Hematopoietic multipotent progenitor cell (in vitro differentiated cells): Measurements from ENCODE around the gene ELF3. TPM values are rescaled to one million over a fixed set of nuclear protein-coding genes. Genes with fewer than 3 reads are reported as not detected.
"Not testable (repeated sequence)": the region's sequence is repeated elsewhere in the genome, so short reads cannot be mapped to it uniquely, and the experiment has no call there.

Experiments
- DNase-seq, 3 donors: peaks; one replicate each; pipeline ENCODE4 v3.0.0-alpha.2; 2011 to 2015; ENCODE audit warnings: low read depth in 2 of 3, low spot score in 2 of 3
- total RNA-seq: library from RNA; depleted of rRNA; stranded (reverse); fragments of >200 nt; gene quantifications from one replicate; pipeline ENCODE4 v1.2.3, GENCODE V29; 2012

The ELF3 gene
- total RNA-seq, 1 donor, result 1.3 TPM

- DNase-seq, result no peak
Observed at GRCh38 chr1:202034149-202034682, 23.8 kb downstream of the ELF3 start.

GRCh38 chr1:202034683-202035462, 24.5 kb downstream of the ELF3 start:
- DNase-seq, result no peak

- no peak for DNase-seq
Observed at GRCh38 chr1:202036595-202037387, 26.4 kb downstream of the ELF3 start.

- DNase-seq, result no peak
Observed at GRCh38 chr1:202037706-202038296, 27.4 kb downstream of the ELF3 start.

GRCh38 chr1:202038688-202039346, 28.4 kb downstream of the ELF3 start:
- DNase-seq, result no peak

- DNase-seq, result no peak
Observed at GRCh38 chr1:202045705-202046104, 35.3 kb downstream of the ELF3 start.

- no peak for DNase-seq
Observed at GRCh38 chr1:202046227-202046626, 35.8 kb downstream of the ELF3 start.

- DNase-seq, result no peak
Observed at GRCh38 chr1:202046748-202047708, 36.6 kb downstream of the ELF3 start.

- no peak for DNase-seq
Observed at GRCh38 chr1:202047977-202048376, 37.6 kb downstream of the ELF3 start.

GRCh38 chr1:202049129-202049528, 38.7 kb downstream of the ELF3 start:
- no peak for DNase-seq

- no peak for DNase-seq
Observed at GRCh38 chr1:202054094-202054493, 43.7 kb downstream of the ELF3 start.

- not testable (repeated sequence) for DNase-seq
Observed at GRCh38 chr1:202054673-202055072, 44.3 kb downstream of the ELF3 start.

- no peak for DNase-seq
Observed at GRCh38 chr1:202056644-202057334, 46.4 kb downstream of the ELF3 start.

GRCh38 chr1:202057335-202057704, 46.9 kb downstream of the ELF3 start:
- not testable (repeated sequence) for DNase-seq

- no peak for DNase-seq
Observed at GRCh38 chr1:202058001-202058908, 47.9 kb downstream of the ELF3 start.

GRCh38 chr1:202061055-202061454, 50.7 kb downstream of the ELF3 start:
- DNase-seq, result no peak

- DNase-seq, result not testable (repeated sequence)
Observed at GRCh38 chr1:202061787-202062186, 51.4 kb downstream of the ELF3 start.

GRCh38 chr1:202062636-202063035, 52.2 kb downstream of the ELF3 start:
- not testable (repeated sequence) for DNase-seq
